HG03095 (cell line): ENCODE measurements around the gene ZNF611.
"Not testable (repeated sequence)": the region's sequence is repeated elsewhere in the genome, so short reads cannot be mapped to it uniquely, and the experiment has no call there.

Experiments used
- ATAC-seq: cut with Tn5 transposase; IDR thresholded peaks from one replicate; pipeline ENCODE4 v1.9.1; 2021; ENCODE audit warnings: moderate library complexity; ENCODE audit not compliant: unreplicated experiment

ZNF611 gene

GRCh38 chr19:52720541-52720940 lies 14.3 kb downstream of the ZNF611 start:
- ATAC-seq = not testable (repeated sequence)

- ATAC-seq = no peak
Measured at GRCh38 chr19:52716522-52716921, 18.3 kb downstream of the ZNF611 start.

- not testable (repeated sequence) for ATAC-seq
Measured at GRCh38 chr19:52715902-52716301, 18.9 kb downstream of the ZNF611 start.

GRCh38 chr19:52715330-52715729 lies 19.5 kb downstream of the ZNF611 start:
- not testable (repeated sequence) for ATAC-seq

GRCh38 chr19:52713051-52713450 lies 21.8 kb downstream of the ZNF611 start:
- ATAC-seq = not testable (repeated sequence)

GRCh38 chr19:52711661-52712060 lies 23.2 kb downstream of the ZNF611 start:
- not testable (repeated sequence) for ATAC-seq

- ATAC-seq = no peak
Measured at GRCh38 chr19:52710538-52710937, 24.3 kb downstream of the ZNF611 start.

- ATAC-seq = not testable (repeated sequence)
Measured at GRCh38 chr19:52705615-52706014, 29.2 kb downstream of the ZNF611 start.

- no peak for ATAC-seq
Measured at GRCh38 chr19:52703917-52704316, 30.9 kb downstream of the ZNF611 start.

- no peak for ATAC-seq
Measured at GRCh38 chr19:52700673-52701072, 34.2 kb downstream of the ZNF611 start.

- ATAC-seq = not testable (repeated sequence)
Measured at GRCh38 chr19:52699555-52699954, 35.3 kb downstream of the ZNF611 start.

- ATAC-seq = no peak
Measured at GRCh38 chr19:52695996-52696395, 38.8 kb downstream of the ZNF611 start.

GRCh38 chr19:52694921-52695320 lies 39.9 kb downstream of the ZNF611 start:
- no peak for ATAC-seq

- ATAC-seq = not testable (repeated sequence)
Measured at GRCh38 chr19:52694281-52694680, 40.6 kb downstream of the ZNF611 start.

- no peak for ATAC-seq
Measured at GRCh38 chr19:52692431-52693008, 42.3 kb downstream of the ZNF611 start.

- ATAC-seq = no peak
Measured at GRCh38 chr19:52691737-52692136, 43.1 kb downstream of the ZNF611 start.

GRCh38 chr19:52691215-52691610 lies 43.6 kb downstream of the ZNF611 start:
- no peak for ATAC-seq

- peak; percentile 81 for ATAC-seq
Measured at GRCh38 chr19:52690369-52691214, 44.3 kb downstream of the ZNF611 start.

- ATAC-seq = peak; percentile 28
Measured at GRCh38 chr19:52689843-52690368, 44.9 kb downstream of the ZNF611 start.

- not testable (repeated sequence) for ATAC-seq
Measured at GRCh38 chr19:52688925-52689796, 45.7 kb downstream of the ZNF611 start.

GRCh38 chr19:52688335-52688734 lies 46.5 kb downstream of the ZNF611 start:
- ATAC-seq = no peak
